ENCODE data around the gene AGBL5. TPM values are rescaled to one million over a fixed set of nuclear protein-coding genes. Genes with fewer than 3 reads are reported as not detected.

The AGBL5 gene
- total RNA-seq, 1 experiment from 2014 or later: 55.4 TPM

DNA sequence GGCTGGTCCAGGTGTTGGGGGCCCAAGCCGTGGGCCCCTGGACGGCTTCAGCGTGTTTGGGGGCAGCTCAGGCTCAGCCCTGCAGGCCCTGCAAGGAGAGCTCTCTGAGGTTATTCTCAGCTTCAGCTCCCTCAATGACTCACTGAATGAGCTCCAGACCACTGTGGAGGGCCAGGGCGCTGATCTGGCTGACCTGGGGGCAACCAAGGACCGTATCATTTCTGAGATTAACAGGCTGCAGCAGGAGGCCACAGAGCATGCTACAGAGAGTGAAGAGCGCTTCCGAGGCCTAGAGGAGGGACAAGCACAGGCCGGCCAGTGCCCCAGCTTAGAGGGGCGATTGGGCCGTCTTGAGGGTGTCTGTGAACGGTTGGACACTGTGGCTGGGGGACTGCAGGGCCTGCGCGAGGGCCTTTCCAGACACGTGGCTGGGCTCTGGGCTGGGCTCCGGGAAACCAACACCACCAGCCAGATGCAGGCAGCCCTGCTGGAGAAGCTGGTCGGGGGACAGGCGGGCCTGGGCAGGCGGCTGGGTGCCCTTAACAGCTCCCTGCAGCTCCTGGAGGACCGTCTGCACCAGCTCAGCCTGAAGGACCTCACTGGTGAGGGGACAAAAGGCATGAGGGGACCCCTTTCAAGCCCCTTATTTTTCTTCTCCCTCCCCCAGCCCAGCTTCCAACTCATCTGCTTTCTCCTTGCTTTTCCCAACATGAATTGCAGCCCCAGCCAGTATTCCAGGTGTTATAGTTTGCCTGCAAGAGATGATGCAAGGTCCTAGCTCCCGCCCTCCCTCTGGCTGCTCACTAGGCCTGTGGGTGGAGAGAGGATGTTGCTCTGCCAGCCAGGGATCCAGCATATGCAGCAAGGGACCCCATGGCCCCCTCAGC, 32.2 kb downstream of the AGBL5 start:
- Histone ChIP-seq H2AFZ (ENCODE audit: low read length) (no peak overlapping the region), H4K91ac (ENCODE audit: insufficient read length, low read depth, low read length) (no peak overlapping the region), H2BK120ac (ENCODE audit: low read depth, low read length, poor library complexity, severe bottlenecking) (no peak overlapping the region), H3K9me3 (ENCODE audit: control insufficient read depth, low read depth, low read length) (no peaks in the 10 kb centered on the region), H3K9ac (ENCODE audit: extremely low read depth, insufficient read length, low read length) (no peak overlapping the region), H4K20me1 (ENCODE audit: control insufficient read depth, insufficient read depth, insufficient read length) (no peaks in the 10 kb centered on the region), H3K79me1 (ENCODE audit: insufficient read depth, low read depth, low read length, poor library complexity, severe bottlenecking) (no peaks in the 10 kb centered on the region), H3K27ac (ENCODE audit: insufficient read length, low read depth, low read length) (no peak overlapping the region), H3K56ac (ENCODE audit: insufficient read length, low read depth, low read length) (no peak overlapping the region), H2BK15ac (ENCODE audit: low read depth, low read length) (no peak overlapping the region), H3K4me1 (ENCODE audit: insufficient read depth, low read length) (no peaks in the 10 kb centered on the region), H2BK12ac (ENCODE audit: insufficient read length, low read depth, low read length) (no peak overlapping the region), H3K23ac (ENCODE audit: insufficient read length, low read depth, low read length) (no peak overlapping the region), H3K18ac (ENCODE audit: insufficient read length, low read depth, low read length) (no peak overlapping the region), H3K79me2 (ENCODE audit: insufficient read depth, low read length) (no peaks in the 10 kb centered on the region), H4K8ac (replicated peaks; ENCODE audit: insufficient read length, low read depth, low read length) (no peak overlapping the region), H3K4me2 (ENCODE audit: insufficient read depth, insufficient read length, low read length) (no peak overlapping the region), H2BK20ac (ENCODE audit: low read depth, low read length, poor library complexity, severe bottlenecking) (no peak overlapping the region), H3K14ac (ENCODE audit: insufficient read depth, low read length) (no peak overlapping the region), H2BK5ac (ENCODE audit: insufficient read length, low read length) (no peak overlapping the region), H3T11ph (ENCODE audit: low read length) (no peak overlapping the region), H3K27me3 (ENCODE audit: insufficient read depth, low read length) (no peaks in the 10 kb centered on the region), H4K5ac (ENCODE audit: insufficient read length, low read depth, low read length) (no peak overlapping the region), H3K23me2 (ENCODE audit: insufficient read length, low read depth, low read length, poor library complexity, severe bottlenecking) (peaks cover 13% of the 10 kb centered on the region), H3K4ac (ENCODE audit: low read depth, low read length) (no peak overlapping the region), H2AK5ac (ENCODE audit: insufficient read length, low read length) (no peak overlapping the region)
- Mint-ChIP-seq H3K4me1 (peaks cover 21 to 41% of the 10 kb centered on the region in 2 experiments), H3K4me3 (no peak overlapping the region; a peak in 2 of 5 replicates), H3K9me3 (no peaks in the 10 kb centered on the region), H3K36me3 (ENCODE audit: insufficient read depth in 1 of 3, low read depth in 3 of 3) (no peaks in the 10 kb centered on the region; a peak in 1 of 7 replicates), H3K27me3 (ENCODE audit: low read depth) (peaks cover 20% of the 10 kb centered on the region), H3K27ac (peak overlapping the region in 2 of 3 experiments; percentile 37 to 64; a peak in 1 of 7 replicates)
- DNase-seq: no peak
- WGBS (ENCODE audit: extremely low coverage, insufficient read length, low lambda C conversion rate): no CpG with 5 or more reads among the region's 20 CpGs
- TF ChIP-seq, protein P1, sequence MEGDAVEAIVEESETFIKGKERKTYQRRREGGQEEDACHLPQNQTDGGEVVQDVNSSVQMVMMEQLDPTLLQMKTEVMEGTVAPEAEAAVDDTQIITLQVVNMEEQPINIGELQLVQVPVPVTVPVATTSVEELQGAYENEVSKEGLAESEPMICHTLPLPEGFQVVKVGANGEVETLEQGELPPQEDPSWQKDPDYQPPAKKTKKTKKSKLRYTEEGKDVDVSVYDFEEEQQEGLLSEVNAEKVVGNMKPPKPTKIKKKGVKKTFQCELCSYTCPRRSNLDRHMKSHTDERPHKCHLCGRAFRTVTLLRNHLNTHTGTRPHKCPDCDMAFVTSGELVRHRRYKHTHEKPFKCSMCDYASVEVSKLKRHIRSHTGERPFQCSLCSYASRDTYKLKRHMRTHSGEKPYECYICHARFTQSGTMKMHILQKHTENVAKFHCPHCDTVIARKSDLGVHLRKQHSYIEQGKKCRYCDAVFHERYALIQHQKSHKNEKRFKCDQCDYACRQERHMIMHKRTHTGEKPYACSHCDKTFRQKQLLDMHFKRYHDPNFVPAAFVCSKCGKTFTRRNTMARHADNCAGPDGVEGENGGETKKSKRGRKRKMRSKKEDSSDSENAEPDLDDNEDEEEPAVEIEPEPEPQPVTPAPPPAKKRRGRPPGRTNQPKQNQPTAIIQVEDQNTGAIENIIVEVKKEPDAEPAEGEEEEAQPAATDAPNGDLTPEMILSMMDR (conservative IDR thresholded peaks at IDR 0.05): no peak
